IPS-20b (cell line): Measurements from ENCODE around the gene CLASRP.

Experiments
- H3K27ac ChIP-seq: one replicate; pipeline ENCODE4 v1.5.1; 2013; ENCODE audit warnings: low read length
- H3K27me3 ChIP-seq: 2 replicates; pipeline ENCODE4 v1.6.1; 2013; ENCODE audit warnings: mild to moderate bottlenecking, low read length, inconsistent platforms; ENCODE audit not compliant: insufficient read depth
- H3K36me3 ChIP-seq: 2 replicates; pipeline ENCODE4 v1.6.1; 2013; ENCODE audit warnings: low read depth, mild to moderate bottlenecking, inconsistent platforms, low read length, moderate library complexity; ENCODE audit not compliant: insufficient read depth
- H3K4me1 ChIP-seq: 2 replicates; pipeline ENCODE4 v1.6.1; 2013; ENCODE audit warnings: mild to moderate bottlenecking, control low read depth, inconsistent platforms, low read length, moderate library complexity; ENCODE audit not compliant: insufficient read depth
- H3K4me3 ChIP-seq: 2 replicates; pipeline ENCODE4 v1.5.1; 2013; ENCODE audit warnings: mild to moderate bottlenecking, low read length, inconsistent platforms
- H3K9ac ChIP-seq: 2 replicates; pipeline ENCODE4 v1.6.1; 2013; ENCODE audit warnings: low read depth, mild to moderate bottlenecking, inconsistent platforms, low read length, moderate library complexity
- H3K9me3 ChIP-seq: 2 replicates; pipeline ENCODE4 v1.6.1; 2013; ENCODE audit warnings: mild to moderate bottlenecking, low read depth, low read length, inconsistent platforms; ENCODE audit not compliant: insufficient read depth

CLASRP gene

GRCh38 chr19:45027371-45027770 is 11.5 kb upstream of the CLASRP start:
- Histone ChIP-seq H3K27me3 (no peaks in the 10 kb centered on the region), H3K4me3 (no peak overlapping the region), H3K27ac (no peak overlapping the region), H3K9me3 (0 out of 2 replicates have a peak, but pooled peaks cover 5% of the 10 kb centered on the region), H3K9ac (no peak overlapping the region), H3K36me3 (peaks cover 9% of the 10 kb centered on the region; the same call in 1 of the 2 replicates), H3K4me1 (no peaks in the 10 kb centered on the region)

DNA sequence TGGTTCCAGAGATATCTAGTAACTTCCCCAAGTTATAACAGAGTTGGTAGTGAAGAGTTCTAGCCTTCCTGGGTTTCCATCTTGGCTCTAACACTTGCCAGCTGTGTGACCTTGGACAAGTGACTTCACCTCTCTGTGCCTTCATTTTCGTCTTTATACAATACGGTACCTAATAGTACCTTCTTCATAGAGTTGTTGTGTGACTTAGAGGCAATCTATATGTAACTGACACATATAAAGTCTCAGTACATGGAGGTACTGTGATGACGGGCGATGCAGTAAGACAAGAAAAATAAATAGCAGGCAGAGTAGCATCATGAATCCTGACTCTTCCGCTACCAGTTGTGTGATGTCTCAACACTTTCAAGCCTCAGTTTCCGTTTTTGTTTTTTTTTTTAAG is 8.0 kb upstream of the CLASRP start:
- Histone ChIP-seq H3K4me1 (no peaks in the 10 kb centered on the region), H3K27me3 (no peaks in the 10 kb centered on the region), H3K4me3 (no peak overlapping the region), H3K27ac (no peak overlapping the region), H3K36me3 (peaks cover 9% of the 10 kb centered on the region), H3K9ac (no peak overlapping the region), H3K9me3 (0 out of 2 replicates have a peak, but pooled peaks cover 5% of the 10 kb centered on the region)

DNA sequence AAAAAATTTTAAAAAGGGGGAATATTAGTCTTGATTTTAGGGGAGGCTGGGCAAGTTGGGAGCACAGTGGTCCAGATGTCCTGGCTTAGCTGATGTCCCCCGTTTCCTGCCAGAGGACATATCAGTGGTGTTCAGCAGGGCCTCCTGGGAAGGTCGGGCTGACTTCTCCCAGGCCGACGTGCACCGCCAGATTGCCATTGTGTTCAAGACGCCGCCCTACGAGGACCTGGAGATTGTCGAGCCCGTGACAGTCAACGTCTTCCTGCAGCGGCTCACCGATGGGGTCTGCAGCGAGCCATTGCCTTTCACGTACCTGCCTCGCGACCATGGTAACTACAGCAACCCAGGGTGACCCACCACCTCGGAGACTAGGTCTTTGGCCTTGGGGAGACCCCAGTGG is 6.4 kb upstream of the CLASRP start:
- H3K4me1 ChIP-seq = no peaks in the 10 kb centered on the region
- 0 out of 2 replicates have a peak, but pooled peaks cover 5% of the 10 kb centered on the region for H3K9me3 ChIP-seq
- no peak overlapping the region for H3K4me3 ChIP-seq
- no peaks in the 10 kb centered on the region for H3K27me3 ChIP-seq
- no peak overlapping the region for H3K9ac ChIP-seq
- H3K27ac ChIP-seq = no peak overlapping the region
- H3K36me3 ChIP-seq = peaks cover 9% of the 10 kb centered on the region

DNA sequence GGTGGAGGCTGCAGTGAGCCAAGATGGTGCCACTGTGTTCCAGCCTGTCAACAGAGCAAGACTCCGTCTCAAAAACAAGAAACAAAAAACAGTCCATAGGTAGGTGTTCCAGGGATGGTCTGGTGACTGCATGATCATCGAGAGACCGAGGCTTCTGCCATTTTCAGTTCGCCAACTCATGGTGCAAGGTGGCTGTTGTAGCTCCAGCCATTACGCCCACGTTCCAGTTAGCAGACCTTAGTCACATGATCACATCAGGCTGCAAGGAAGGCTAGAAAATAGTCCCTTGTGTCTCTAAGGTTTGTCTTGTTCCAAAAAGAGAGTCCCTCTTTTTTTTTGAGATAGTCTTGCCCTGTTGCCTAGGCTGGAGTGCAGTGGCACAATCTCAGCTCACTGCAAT is 3.1 kb upstream of the CLASRP start:
- Histone ChIP-seq H3K27ac (no peak overlapping the region), H3K36me3 (peaks cover 12% of the 10 kb centered on the region), H3K9ac (no peak overlapping the region), H3K27me3 (no peaks in the 10 kb centered on the region), H3K4me1 (peaks cover 8% of the 10 kb centered on the region), H3K4me3 (no peak overlapping the region), H3K9me3 (0 out of 2 replicates have a peak, but pooled peaks cover 4% of the 10 kb centered on the region)

DNA sequence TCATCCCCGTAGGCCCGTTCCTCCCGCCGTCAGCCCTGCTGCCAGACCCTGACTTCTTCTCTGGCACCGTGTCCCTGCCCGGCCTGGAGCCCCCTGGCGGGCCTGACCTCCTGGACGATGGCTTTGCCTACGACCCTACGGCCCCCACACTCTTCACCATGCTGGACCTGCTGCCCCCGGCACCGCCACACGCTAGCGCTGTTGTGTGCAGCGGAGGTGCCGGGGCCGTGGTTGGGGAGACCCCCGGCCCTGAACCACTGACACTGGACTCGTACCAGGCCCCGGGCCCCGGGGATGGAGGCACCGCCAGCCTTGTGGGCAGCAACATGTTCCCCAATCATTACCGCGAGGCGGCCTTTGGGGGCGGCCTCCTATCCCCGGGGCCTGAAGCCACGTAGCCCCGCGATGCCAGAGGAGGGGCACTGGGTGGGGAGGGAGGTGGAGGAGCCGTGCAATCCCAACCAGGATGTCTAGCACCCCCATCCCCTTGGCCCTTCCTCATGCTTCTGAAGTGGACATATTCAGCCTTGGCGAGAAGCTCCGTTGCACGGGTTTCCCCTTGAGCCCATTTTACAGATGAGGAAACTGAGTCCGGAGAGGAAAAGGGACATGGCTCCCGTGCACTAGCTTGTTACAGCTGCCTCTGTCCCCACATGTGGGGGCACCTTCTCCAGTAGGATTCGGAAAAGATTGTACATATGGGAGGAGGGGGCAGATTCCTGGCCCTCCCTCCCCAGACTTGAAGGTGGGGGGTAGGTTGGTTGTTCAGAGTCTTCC is 1.3 kb upstream of the CLASRP start:
- Histone ChIP-seq H3K27ac (no peak overlapping the region), H3K4me3 (no peak overlapping the region), H3K9me3 (no peaks in the 10 kb centered on the region), H3K4me1 (peaks cover 8% of the 10 kb centered on the region), H3K9ac (no peak overlapping the region), H3K27me3 (no peaks in the 10 kb centered on the region), H3K36me3 (peaks cover 25% of the 10 kb centered on the region)

- peak overlapping the region; percentile 96 for H3K4me3 ChIP-seq
- no peak overlapping the region; the same call in 1 of the 2 replicates for H3K9ac ChIP-seq
- peaks cover 47% of the 10 kb centered on the region for H3K36me3 ChIP-seq
- H3K27ac ChIP-seq = no peak overlapping the region
- no peaks in the 10 kb centered on the region for H3K9me3 ChIP-seq
- no peaks in the 10 kb centered on the region for H3K27me3 ChIP-seq
- H3K4me1 ChIP-seq = peaks cover 8% of the 10 kb centered on the region
Measured at GRCh38 chr19:45040059-45040771, 1.4 kb downstream of the CLASRP start.

- H3K9me3 ChIP-seq = no peaks in the 10 kb centered on the region
- H3K4me1 ChIP-seq = peaks cover 8% of the 10 kb centered on the region
- no peak overlapping the region for H3K9ac ChIP-seq
- no peaks in the 10 kb centered on the region for H3K27me3 ChIP-seq
- H3K4me3 ChIP-seq = no peak overlapping the region
- H3K36me3 ChIP-seq = peaks cover 56% of the 10 kb centered on the region
- no peak overlapping the region for H3K27ac ChIP-seq
Measured at GRCh38 chr19:45041125-45041524, 2.3 kb downstream of the CLASRP start.

DNA sequence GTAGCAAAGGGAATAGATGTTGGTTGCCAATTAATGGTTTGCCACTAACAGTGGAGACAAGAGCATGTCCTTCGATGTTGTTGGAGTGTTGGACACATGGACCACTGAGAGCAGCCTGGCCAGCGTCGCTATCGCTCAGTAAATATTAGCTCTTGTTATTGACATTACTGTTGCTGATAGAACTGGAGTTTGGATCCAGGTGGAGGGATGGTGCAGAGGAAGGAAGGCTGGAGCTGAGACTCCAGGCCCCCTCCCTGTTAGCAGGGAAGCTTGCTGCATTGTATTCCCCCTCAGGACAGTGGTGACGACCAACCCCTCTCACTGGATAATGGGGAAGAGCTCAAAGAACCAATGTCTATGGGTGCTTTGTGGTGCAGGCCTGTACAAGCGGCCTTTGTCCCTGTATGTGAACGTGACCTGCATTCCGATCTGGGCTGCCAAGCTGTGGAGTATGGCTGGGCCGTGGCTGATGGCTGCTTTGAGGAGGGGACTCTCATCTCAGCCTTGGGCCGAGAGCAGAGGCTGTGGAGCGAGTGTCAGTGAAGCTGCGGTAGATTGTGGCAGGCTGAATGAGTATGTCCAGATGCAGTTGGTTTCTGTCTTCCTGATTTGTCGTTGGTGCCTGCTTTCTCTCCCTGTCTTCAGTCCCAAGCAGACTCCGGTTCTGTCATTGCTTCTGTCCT is 7.0 kb downstream of the CLASRP start:
- Histone ChIP-seq H3K9me3 (no peaks in the 10 kb centered on the region), H3K4me3 (no peak overlapping the region), H3K27ac (no peak overlapping the region), H3K9ac (no peak overlapping the region), H3K36me3 (peaks cover 60% of the 10 kb centered on the region), H3K4me1 (no peaks in the 10 kb centered on the region; the same call in 1 of the 2 replicates), H3K27me3 (no peaks in the 10 kb centered on the region)

DNA sequence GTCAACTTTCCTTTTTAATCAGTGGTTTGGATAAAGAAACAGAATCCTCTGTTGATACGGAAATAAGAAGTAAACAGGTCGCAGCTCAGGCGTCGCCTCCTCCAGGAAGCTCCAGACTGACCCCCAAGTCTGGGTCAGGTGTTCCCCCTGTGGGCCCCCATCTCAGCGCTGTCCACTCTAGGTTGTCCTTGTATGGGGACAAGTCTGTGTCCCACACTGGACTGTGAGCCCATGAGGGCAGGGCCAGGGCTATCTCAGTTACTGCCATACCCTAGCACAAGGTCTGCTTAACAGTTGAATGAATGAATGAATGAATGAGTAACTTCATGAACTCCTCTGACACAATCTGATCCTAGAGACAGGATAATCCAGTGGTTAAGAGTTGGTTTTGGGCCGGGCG is 7.5 kb downstream of the CLASRP start:
- Histone ChIP-seq H3K4me1 (no peaks in the 10 kb centered on the region; the same call in 1 of the 2 replicates), H3K9me3 (no peaks in the 10 kb centered on the region), H3K27me3 (no peaks in the 10 kb centered on the region), H3K4me3 (no peak overlapping the region), H3K36me3 (peaks cover 56% of the 10 kb centered on the region), H3K9ac (no peak overlapping the region), H3K27ac (no peak overlapping the region)

DNA sequence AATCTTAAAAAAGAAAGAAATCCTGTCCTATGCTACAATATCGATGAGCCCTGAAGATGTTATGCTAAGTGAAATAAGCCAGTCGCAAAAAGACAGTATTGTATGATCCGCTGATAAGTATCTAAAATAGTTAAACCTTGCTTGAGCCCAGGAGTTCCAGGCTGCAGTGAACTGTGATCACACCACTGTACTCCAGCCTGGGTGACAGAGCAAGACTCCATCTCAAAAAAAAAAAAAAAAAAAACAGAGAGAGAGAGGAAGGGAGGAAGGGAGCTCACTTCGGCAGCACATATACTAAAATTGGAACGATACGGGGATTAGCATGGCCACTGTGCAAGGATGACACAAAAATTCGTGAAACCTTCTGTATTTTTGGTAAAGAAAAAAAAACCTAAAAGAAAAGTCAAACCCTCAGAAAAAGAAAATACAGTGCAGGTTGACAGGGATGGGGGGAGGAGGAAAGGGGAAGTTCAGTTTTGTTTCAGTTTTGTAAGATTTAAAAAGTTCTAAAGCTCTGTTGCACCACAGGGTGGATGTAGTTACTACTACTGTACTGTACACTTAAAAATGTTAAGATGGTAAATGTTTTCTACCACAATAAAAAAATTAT is 8.4 kb downstream of the CLASRP start:
- H3K27ac ChIP-seq = no peak overlapping the region
- H3K4me1 ChIP-seq = no peaks in the 10 kb centered on the region; the same call in 1 of the 2 replicates
- no peaks in the 10 kb centered on the region for H3K27me3 ChIP-seq
- H3K9me3 ChIP-seq = no peaks in the 10 kb centered on the region
- peaks cover 53% of the 10 kb centered on the region for H3K36me3 ChIP-seq
- no peak overlapping the region for H3K4me3 ChIP-seq
- H3K9ac ChIP-seq = no peak overlapping the region

GRCh38 chr19:45049073-45049736 is 10.4 kb downstream of the CLASRP start:
- no peaks in the 10 kb centered on the region for H3K27me3 ChIP-seq
- H3K9me3 ChIP-seq = no peaks in the 10 kb centered on the region
- H3K4me1 ChIP-seq = no peaks in the 10 kb centered on the region; the same call in 1 of the 2 replicates
- peaks cover 56% of the 10 kb centered on the region for H3K36me3 ChIP-seq
- no peak overlapping the region for H3K9ac ChIP-seq
- no peak overlapping the region for H3K27ac ChIP-seq
- H3K4me3 ChIP-seq = no peak overlapping the region
